HG02571 (cell line): ENCODE results near the gene ARPC5L.
"Not testable (repeated sequence)": the region's sequence is repeated elsewhere in the genome, so short reads cannot be mapped to it uniquely, and the experiment has no call there.

Experiments used
- ATAC-seq: cut with Tn5 transposase; IDR thresholded peaks from one replicate; pipeline ENCODE4 v1.9.1; 2021; ENCODE audit warnings: mild to moderate bottlenecking, moderate library complexity; ENCODE audit not compliant: unreplicated experiment

ARPC5L gene

GRCh38 chr9:124861342-124862229 is at the start of gene ARPC5L, which contains the start of gene RPL35:
Gene ARPC5L, plus strand, starts transcription at chr9:124862130. Its CDS starts 7,161 bp downstream, at chr9:124869291.
Gene RPL35, minus strand, starts transcription at chr9:124861957. Its CDS starts 45 bp downstream, at chr9:124861912.
- ATAC-seq: peak; percentile 89

- ATAC-seq: no peak
Measured at GRCh38 chr9:124812441-124812876, 49.5 kb upstream of the ARPC5L start.

- no peak for ATAC-seq
Measured at GRCh38 chr9:124813041-124813440, 48.9 kb upstream of the ARPC5L start.

GRCh38 chr9:124813501-124814163 is 48.3 kb upstream of the ARPC5L start:
- no peak for ATAC-seq

GRCh38 chr9:124814164-124814535 is 47.8 kb upstream of the ARPC5L start:
- no peak for ATAC-seq

GRCh38 chr9:124815601-124816000 is 46.3 kb upstream of the ARPC5L start:
- ATAC-seq: no peak

GRCh38 chr9:124818431-124819281 is 43.3 kb upstream of the ARPC5L start:
- ATAC-seq: peak; percentile 58

- no peak for ATAC-seq
Measured at GRCh38 chr9:124820698-124821623, 41.0 kb upstream of the ARPC5L start.

- no peak for ATAC-seq
Measured at GRCh38 chr9:124828489-124829333, 33.2 kb upstream of the ARPC5L start.

GRCh38 chr9:124829334-124829669 is 32.6 kb upstream of the ARPC5L start:
- no peak for ATAC-seq

- no peak for ATAC-seq
Measured at GRCh38 chr9:124830593-124830992, 31.3 kb upstream of the ARPC5L start.

GRCh38 chr9:124831642-124832364 is 30.1 kb upstream of the ARPC5L start:
- ATAC-seq: no peak

GRCh38 chr9:124834591-124834990 is 27.3 kb upstream of the ARPC5L start:
- no peak for ATAC-seq

GRCh38 chr9:124835026-124835557 is 26.8 kb upstream of the ARPC5L start:
- ATAC-seq: no peak

GRCh38 chr9:124838132-124838531 is 23.8 kb upstream of the ARPC5L start:
- not testable (repeated sequence) for ATAC-seq

GRCh38 chr9:124838567-124839275 is 23.2 kb upstream of the ARPC5L start:
- not testable (repeated sequence) for ATAC-seq

- no peak for ATAC-seq
Measured at GRCh38 chr9:124839612-124840299, 22.2 kb upstream of the ARPC5L start.
